Skin of body (tissue), 2 donors: ENCODE results near the gene PHF20. TPM values are rescaled to one million over a fixed set of nuclear protein-coding genes. Genes with fewer than 3 reads are reported as not detected.
"Not testable (repeated sequence)": the region's sequence is repeated elsewhere in the genome, so short reads cannot be mapped to it uniquely, and the experiment has no call there.

Experiments used
- DNase-seq: peaks from one replicate; lab custom pipeline; 2025; lab: John Stamatoyannopoulos, UW
- total RNA-seq: library from RNA; depleted of rRNA; stranded (reverse); fragments of >200 nt; gene quantifications from one replicate; pipeline ENCODE4 v1.2.3, GENCODE V29; 2014

The PHF20 gene
- 25.4 TPM for total RNA-seq

DNA sequence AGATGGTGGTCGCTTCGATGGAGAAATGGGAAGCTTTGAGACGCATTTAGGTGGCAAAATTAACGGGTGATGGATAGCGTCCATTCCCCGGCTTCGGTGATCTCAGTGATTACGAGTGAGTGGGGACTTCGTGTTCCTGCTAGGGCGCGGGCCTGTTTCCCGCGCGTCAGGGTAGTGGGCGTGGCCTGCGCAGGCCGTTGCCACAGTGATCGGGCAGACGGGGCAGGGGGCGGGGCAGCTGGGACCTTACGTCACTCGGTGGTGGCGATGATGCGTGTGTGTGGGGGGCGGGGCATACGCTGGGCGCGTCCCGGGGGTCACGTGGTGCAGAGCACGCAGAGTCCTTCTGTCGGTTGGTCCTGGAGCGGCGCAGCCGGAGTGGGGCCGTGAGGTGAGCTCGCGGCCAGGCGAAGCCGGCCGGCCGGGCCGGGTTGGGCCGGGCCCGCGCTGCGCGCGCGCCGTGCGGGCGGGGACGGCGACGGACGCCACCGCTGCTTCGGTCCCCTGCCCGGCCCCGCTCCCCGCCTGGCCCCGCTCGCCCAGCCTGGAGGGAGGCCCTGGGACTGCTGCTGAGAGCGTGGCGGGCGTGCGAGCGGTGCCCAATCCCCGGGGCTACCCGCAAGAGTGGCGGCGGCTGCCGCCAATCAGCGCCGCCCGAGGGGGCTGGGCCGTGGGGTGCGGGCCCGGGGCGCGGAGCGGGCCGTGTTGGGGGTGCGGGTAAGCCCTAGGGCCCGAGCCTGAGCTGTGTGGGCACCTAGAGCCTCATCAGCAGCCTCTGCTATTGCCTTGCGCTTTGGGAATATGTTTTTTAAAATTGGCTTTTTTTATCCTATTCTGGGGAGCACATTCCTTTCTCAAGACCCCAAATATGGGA lies at the start of gene PHF20:
TSS of gene PHF20 (plus strand) at position 327 of the 874 bp plus-strand sequence. CDS start 29,508 bp downstream, outside the sequence.
- DNase-seq: peak; percentile 95

DNA sequence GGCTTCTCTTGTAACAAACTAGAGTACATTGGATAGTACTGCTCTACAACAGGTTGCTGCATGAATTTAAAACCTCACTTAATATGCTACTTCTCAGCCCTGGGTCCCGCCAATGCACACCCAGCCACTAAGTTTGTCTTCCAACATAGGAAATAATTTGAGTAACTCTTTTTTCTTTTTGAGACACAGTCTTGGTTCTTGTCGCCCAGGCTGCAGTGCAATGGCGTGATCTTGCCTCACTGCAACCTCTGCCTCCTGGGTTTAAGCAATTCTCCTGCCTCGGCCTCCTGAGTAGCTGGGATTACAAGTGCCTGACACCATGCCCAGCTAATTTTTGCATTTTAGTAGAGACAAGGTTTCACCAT lies 48.6 kb upstream of the PHF20 start:
- DNase-seq: not testable (repeated sequence)

DNA sequence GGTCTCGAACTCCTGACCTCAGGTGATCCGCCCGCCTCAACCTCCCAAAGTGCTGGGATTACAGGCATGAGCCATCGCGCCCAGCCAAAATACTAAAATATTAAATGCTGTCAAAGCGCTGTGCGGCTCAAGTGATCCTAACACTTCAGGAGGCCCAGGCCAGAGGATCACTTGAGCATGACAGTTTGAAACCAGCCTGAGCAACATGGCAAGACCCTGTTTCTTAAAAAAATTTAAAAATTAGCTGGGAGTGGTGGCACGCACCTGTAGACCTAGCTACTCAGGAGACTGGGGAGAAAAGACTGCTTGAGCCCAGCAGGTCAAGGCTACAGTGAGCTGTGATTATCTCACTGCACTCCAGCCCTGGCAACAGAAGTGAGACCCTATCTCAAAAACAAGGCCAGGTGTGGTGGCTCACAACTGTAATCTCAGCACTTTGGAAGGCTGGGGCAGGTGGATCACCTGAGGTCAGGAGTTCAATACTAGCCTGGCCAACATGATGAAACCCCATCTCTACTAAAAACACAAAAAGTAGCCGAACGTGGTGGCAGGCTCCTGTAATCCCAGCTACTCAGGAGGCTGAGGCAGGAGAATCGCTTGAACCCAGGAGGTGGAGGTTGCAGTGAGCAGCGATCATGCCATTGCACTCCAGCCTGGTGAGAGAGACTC lies 48.0 kb upstream of the PHF20 start:
- DNase-seq: not testable (repeated sequence)

DNA sequence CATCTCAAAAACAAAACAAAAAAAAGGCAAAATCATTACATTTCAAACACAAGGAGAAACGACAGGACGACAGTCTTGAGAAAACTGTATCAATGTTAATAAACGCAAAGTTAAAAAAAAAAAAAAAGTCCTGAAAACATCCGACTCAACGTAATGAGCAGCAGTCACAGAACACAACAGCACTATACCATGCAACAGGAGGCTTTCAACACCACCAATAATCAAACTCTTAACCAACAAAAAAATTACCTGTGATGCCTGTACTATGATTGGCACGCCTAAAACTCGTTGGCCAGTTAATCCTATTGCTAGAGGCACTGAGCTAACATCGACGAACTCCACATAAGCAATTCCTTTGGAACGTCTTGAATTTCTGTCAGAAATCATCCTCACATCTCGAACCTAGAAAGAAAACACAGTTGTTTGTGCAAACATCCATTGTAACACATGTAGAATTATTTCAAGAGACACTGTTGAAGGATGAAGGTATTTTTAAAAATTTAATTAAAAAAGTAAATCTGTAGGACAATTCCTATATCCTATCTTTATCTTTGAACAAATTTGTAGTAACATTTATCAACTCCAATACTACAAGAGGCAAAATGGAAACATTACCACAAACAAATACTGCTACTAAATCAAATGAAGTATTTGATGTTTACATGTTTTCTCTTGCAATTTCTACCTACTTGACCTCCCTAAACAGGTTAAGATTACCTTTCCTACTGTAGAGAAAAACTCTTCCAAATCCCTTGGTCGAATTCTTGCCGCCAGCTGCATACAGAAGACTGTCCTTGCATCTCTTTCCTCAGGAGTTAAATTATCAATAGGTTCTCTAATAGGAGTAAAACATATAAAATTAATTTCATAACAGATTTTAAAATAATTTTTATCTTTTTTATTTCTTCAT lies 47.2 kb upstream of the PHF20 start:
- no peak for DNase-seq

DNA sequence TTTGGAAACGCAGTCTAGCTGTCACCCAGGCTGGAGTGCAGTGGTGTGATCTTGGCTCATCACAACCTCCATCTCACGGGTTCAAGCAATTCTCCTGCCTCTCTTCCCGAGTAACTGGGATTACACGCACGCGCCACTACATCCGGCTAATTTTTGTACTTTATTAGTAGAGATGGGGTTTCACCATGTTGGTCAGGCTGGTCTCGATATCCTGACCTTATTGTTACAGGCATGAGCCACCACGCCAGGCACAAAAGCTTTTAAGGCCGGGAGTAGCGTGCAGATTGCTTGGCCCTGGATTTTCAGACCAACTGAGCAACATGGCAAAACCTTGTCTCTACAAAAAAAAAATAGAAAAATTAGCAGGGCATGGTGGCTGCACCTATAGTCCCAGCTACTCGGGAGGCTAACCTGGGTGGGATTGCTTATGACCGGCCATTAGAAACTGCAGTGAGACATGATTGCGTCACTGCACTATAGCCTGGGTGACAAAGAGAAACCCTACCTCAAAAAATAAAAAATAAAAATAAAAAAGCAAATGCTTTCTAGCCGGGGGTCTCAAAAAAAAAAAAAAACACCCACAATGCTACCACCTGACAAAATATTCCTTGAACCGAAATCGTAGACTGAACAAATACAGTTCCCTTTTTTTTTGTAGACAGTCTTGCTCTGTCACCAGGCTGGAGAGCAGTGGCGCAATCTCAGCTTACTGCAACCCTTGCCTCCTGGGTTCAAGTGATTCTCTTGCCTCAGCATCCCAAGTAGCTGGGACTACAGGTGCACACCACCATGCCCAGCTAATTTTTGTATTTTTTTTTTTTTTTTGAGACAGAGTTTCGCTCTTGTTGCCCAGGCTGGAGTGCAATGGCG lies 44.7 kb upstream of the PHF20 start:
- no peak for DNase-seq

DNA sequence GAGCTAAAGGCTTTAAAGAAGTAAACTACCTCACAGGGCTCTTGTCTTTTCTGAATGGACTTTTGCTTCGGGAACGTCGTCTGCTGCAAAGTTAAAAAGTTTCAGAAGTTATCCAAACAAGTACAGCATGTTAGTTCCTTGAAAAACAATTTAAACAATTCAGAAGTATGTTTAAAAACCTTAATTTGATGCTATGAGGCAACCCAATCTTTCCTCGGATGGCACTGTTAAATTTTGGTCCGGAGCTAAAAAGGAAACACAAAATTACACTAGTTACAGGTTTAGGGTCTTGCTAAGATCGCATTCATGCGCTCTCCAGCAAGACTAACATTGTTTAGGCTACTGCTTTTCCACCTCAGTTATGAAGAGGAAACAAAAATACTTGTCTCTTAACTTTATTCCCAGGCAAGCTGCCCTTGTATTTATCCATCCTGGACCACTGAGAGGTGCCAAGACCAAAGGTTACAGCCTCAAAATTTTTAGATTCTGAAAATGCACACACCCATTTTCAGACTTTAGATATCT lies 42.5 kb upstream of the PHF20 start:
- no peak for DNase-seq

DNA sequence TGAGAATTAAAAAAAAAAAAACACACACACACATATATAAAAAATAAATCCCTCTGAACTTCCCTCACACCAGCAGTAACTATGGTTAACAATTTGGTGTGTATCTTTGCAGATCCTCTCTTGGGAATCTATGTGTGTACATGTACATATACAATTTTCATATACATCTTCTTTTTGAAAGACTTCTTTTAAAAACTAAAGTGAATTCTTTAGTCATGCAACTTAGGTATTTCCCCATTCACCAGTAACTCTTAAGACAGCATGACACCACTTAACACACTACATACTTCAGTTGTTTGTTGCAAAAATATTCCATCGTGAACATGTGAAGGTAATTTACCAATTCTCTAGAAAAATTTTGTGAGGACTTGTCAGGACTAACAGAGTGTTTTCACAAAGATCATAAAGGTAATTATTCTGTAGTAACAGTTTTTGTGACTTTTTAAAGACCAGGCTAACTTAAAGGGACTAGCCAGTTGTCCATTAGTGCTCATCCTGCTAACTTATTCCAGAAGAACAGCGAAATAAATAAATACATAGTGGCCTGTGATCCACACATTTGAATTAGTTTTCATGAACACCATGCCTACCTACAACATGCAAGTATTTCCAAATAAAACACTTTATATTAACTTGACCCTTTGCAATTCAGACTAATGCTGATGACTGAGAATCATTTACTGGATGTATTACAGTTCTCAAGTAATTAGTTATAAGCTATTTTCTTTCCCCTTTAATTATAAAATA lies 41.8 kb upstream of the PHF20 start:
- no peak for DNase-seq

DNA sequence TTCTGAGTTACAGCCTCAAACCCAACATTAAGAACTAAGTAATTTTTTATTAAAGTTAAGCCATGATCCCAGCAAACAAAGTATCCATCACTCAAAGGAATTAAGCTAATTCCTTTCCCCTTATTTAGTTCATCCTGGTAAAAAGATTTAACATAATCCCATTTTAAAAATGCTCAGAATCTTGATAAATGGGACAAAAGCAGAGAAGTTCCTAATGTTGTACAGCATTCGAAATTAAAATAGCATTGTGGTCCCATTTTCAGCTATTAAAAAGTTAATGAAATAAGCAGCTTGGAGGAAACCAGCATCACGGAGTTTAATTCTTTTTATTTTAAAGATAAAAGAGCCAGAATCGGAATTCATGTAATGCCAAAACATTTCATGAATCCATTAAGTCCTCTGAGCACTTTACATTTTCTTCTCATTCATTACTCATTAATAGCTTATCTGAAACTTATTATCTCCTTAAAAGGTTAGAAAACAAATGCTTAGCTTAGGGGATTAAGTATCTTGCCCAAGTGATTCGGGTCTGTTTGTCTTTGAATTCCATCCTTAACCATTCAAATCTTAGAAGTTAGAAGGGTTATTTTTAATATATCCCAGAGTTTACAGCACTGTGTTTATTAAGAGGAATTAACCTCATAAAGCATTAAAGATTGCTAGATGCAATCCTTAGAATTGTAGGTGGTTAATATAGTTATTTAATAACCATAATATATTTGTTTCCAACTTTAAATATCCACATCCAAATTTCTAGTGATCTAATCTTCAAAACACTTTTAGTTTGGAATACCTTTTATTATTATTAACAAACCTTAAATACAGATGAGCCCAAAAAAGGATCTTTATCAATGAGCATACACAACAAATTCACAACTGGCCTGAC lies 41.0 kb upstream of the PHF20 start:
- no peak for DNase-seq

DNA sequence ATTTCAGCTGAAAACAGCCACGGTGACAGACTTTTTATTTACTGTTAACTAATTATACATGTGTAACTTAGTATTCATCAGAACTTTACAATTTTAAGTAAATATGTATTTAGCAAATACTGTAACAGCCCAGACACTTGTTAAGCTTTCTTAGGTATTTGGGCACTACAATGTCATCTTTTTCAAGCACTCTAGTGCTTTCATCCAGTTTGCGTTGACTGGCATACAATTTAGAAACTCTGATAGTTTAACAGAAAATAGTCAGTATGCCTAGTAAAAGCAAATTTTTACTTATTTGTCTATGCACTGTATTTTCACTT lies 40.4 kb upstream of the PHF20 start:
- DNase-seq: no peak

DNA sequence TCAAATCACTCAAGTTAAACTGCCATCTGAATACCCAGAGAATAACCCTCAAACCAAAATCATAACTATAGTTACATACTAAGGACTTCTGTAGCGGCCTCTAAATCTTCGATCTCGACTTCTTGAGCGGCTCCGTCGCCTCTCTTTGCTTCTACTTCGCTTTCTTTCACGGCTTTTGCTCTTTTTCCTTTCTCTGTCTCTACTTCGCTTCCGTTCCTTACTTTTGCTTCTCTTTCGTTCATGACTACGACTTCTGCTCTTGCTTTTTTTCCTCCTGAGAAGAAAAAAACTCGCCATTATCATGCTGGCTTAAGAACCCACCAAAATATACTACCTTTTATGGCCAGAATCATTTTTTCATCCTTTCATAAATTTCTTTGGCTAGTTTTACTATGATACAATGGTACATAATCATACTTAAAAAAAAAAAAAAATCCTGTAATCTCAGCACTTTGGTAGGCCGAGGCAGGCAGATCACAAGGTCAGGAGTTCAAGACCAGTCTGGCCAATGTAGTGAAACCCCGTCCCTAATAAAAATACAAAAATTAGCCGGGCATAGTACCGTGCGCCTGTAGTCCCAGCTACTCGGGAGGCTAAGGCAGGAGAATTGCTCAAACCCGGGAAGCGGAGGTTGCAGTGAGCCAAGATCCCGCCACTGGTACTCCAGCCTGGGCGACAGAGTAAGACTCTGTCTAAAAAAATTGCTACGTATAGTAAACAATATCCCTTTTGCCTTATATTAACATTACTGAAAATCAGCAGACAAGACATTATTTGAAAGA lies 39.8 kb upstream of the PHF20 start:
- no peak for DNase-seq

DNA sequence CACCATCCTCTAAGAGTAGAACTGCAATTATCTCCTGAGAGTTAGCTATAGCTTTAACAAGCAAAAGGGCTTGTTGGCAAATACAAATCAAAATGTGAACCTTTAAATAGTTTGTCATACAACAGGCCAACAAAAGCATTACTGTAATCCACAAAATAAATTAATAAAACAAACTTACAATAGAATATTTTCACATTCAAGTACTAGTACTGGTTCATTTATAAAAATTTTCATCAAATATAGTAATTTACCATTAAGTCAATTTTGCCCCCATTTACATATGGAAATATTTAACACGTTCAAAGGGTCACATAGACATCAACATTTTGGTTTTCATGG lies 39.2 kb upstream of the PHF20 start:
- DNase-seq: no peak

DNA sequence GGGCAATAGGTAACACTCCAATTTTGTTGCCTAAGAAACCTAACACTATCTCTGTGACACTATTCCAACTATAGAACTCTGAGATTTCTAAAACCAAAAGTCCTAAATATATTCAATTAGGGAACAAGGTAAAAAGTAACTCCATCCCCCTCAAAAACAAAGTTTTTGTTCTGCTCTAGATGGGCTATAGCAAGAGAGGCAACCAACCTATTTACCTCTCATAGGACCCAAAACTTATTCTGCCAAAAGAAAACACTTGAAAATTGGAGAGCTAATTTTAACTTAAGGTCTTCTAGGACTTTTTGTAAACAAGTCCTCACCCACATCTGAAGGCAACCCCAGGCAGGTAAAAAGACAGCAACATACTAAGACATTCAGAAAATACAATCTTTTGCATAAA lies 37.4 kb upstream of the PHF20 start:
- DNase-seq: no peak

DNA sequence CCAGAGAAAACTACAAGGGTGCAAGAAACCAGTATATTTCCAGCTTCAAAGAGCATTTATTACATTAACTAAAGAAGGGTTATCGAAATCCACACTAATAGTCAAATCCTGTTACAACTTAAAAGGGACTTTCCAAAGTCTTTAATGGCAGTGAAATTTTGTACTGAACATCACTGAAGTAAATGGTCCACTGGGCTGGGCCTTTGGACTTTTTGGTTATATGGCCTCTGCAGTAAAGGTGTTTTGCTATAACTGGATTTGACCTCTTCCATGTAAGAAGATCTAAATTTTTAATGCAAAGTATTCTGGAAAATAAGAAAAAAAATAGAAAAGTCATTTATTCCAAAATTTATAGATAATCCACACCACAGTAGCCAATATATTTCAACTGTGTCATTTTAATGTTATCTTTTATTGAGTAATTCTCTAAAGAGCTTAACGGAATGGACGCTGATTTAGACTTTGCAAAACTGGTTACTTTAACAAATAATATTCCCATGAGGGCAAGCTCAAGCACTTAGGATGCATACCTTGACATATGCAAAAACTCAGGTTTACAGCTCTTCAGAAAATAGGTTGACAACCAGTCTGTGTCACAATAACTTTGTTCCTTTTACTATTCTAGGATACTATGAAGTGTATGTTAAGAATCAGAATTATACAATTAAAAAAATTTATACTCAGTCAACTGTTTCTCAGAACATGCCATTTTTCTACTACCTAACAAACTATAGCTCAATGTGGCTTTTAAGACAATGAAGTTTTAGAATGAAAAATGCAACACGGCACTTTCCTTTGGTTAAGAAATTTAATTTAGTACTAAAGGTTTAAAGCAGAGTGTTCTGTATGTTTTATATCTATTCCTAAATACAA lies 36.8 kb upstream of the PHF20 start:
- DNase-seq: no peak

DNA sequence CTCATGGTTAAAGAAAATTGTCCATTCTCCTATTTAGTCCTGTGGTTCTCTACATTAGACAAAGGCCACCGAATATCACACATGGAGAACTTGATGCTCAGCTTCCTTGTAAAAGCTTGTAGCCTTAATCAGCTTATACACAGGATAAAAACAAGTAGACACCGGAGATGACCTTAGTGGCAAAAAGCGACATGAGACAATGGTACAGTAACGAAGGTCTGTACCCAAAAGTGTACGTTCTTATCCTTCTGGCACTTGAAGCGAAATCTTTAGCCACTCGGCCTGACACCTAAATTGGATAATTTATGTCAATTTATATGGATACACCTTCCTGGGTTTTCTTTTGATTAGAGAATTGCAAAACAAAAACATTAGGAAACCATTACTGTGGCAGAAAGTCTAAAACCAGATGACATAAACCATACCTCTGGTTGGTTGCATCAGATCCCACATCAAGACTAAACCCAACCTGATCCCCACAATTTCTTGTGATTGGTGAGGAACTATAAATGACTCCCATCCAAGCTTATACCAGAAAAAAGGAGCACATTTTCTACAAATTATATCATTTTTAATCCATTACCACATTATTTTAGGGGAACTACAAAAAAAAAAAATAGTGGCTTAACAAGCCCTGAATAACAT lies 35.9 kb upstream of the PHF20 start:
- no peak for DNase-seq

DNA sequence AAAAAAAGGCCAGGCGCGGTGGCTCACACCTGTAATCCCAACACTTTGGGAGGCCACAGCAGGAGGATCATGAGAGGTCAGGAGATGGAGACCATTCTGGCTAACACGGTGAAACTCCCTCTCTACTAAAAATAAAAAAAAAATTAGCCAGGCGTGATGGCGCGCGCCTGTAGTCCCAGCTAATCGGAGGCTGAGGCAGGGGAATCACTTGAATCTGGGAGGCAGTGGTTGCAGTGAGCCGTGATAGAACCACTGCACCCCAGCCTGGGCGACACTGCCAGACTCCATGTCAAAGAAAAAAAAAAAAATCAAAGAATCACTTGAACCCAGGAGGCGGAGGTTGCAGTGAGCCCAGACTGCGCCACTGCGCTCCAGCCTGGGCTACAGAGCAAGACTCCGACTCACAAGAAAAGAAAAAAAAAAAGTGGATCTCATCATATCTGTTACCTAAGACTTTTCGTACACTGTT lies 33.9 kb upstream of the PHF20 start:
- no peak for DNase-seq

DNA sequence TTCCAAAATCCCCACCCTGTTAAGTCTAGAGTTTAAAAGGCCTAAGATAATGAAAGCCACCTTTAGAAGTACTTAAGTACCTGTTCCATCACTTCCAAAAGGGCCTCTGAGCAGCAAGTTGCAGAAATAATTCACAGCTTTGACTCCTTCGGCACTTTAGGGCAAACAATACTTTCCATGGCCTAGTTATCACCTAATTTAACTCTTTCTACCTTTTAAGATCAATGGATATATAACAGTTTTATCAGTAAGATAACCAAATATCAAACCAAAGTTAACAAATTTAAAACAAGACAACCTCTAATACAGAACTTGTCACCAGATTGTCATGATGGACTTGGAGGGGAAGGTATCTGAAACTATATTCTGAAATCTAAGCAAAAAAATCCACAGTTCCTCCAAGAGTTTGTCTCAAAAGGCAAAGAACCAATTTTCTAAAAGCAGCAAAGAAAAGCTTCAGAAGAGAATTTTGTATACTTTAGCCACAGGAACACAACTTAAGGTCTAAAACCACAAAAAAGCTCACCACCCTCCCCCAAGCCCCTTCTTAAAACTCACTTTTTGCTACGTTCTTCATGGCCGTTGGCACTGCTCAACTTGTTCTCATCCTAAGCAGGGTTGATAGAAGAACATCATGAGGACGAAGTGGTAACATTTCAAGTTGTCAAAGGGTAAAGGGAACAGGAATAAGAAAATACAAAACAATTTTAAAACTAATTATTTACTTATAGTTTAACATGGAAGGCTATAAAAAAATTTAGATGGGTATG lies 33.2 kb upstream of the PHF20 start:
- no peak for DNase-seq
